Epidermal melanocyte (primary cell): ENCODE data around the gene PWWP2A.
"Not testable (repeated sequence)": the region's sequence is repeated elsewhere in the genome, so short reads cannot be mapped to it uniquely, and the experiment has no call there.

Source experiments
- DNase-seq: peaks from one replicate; pipeline ENCODE4 v3.0.0; 2011; ENCODE audit warnings: low spot score; ENCODE audit not compliant: insufficient read length

The PWWP2A gene

GRCh38 chr5:160079753-160080152, 39.5 kb downstream of the PWWP2A start:
- no peak for DNase-seq

- DNase-seq = no peak
These were observed 42.3 kb downstream of the PWWP2A start for GRCh38 chr5:160076997-160077396.

DNA sequence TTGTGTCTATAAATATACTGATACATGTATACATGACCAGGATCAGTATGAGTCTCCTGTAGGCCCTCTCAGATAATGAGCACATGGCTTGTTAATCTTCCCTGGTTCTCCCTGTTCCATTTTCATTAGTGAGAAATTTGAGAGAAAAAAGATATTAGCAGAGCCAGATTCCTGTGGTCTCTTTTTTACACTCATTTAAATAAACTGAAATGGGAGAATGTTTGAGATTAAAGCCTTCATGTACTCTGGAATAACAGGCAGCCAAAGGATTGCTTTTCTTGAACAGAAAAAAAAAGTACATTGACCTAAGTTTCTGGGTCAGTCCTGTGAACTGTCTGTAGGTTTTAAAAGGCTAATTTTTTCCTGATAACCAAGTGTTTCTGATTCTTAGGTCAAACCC, 44.2 kb downstream of the PWWP2A start:
- no peak for DNase-seq

GRCh38 chr5:160071916-160072315, 47.3 kb downstream of the PWWP2A start:
- DNase-seq = no peak

DNA sequence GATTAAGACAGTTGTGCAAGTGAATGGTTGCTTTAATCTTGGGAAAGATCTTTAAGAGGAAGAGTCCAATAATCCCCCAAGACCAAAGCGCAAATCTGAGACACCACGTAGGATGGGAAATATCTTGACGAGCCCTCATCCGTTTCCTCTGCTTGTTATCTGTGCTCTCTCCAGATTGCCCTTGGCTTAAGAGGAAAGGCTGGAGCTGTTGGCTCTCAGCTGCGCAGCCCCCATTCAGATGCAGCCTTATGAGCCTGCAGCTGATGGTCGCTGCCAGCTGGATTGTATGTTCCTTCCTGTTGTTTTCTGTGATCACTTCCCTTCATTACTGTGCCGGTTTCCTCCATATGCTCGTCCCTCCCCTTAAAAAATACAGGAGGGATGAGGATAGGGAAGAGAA, 47.7 kb downstream of the PWWP2A start:
- DNase-seq = no peak

DNA sequence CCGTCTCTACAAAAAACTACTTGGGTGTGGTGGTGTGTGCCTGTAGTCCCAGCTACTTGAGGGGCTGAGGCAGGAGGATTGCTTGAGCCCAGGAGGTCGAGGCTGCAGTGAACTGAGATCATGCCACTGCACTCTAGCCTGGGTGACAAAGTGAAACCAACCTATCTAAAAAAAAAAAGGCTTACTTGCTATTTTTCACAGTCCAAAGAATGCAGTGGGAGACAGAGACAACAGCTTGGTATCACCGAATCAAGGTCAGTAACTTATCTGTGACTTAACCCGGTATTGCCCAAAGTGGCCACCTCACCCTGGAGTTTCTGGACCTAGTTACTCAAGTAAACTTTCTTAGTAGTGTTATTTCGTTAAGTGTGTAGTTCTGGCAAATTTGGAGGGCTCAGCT, 50.1 kb downstream of the PWWP2A start:
- DNase-seq = not testable (repeated sequence)

DNA sequence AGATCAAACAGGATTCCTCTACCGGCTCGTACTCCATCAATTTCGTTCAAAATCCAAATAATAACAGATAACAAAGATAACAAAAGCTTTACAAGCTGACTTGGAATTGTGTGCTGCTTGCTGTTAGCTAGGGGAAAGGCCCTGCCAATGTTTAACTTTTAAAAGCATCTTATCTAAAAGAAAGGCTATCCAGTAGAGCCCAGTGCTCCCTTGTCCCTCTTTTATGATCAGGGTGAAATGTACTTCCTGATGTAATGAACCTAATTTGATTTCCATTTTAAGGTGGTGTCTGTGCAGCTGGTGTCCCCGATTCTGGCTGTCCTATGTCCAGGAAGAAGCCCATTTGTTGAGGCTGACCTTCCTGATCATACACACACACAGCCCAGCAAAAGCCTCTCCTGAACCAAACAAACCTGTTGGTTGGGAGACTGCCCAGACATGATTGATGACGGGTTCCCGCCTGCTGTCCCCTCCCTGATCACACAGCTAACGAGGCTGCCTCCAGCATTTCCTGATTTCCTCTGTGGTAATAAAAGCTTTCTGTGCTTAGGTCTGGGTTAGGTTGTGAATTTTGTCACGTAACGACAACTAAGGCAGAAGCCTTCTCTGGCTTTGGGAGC, 54.1 kb downstream of the PWWP2A start:
- DNase-seq = no peak

- no peak for DNase-seq
These were observed 54.8 kb downstream of the PWWP2A start for GRCh38 chr5:160064417-160064810.

DNA sequence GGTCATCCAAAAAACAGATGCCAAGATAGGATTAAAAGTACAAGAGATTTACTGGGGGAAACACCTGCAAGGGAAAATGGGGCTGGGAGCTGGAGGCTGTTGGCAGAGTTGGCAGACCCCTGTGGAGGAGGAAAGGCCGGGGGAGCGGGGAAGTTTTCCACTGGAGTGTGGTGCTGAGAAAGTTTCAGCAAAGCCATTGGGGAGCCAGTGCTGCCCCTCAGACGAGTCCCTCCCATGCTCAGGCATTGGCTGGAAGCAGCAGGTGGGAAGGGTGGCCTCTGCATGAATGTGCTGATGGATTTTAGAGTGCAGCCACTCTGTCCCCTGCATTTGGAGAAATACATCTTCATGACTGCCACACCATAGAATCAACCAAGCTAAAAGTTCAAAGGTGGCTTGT, 57.5 kb downstream of the PWWP2A start:
- no peak for DNase-seq

DNA sequence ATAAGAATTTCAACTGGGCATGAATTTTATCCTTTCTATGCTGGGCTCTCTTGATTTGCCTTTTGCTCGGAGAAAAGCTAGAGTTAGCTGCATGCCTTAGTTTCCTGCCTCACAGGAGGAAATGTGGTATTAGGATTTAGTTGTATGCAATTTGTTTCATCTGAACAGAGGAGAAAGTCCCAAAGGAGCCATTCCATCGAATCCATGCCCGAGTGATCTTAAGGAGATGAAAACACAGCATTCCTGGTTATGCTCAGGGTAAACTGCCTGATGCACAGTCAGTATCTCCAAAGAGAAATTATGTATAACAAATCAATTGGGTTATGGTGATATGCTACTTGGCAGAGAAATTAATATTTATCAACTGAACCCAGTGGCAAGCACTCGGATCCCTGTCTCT, 59.2 kb downstream of the PWWP2A start:
- no peak for DNase-seq

GRCh38 chr5:160057256-160057655, 62.0 kb downstream of the PWWP2A start:
- DNase-seq = no peak

DNA sequence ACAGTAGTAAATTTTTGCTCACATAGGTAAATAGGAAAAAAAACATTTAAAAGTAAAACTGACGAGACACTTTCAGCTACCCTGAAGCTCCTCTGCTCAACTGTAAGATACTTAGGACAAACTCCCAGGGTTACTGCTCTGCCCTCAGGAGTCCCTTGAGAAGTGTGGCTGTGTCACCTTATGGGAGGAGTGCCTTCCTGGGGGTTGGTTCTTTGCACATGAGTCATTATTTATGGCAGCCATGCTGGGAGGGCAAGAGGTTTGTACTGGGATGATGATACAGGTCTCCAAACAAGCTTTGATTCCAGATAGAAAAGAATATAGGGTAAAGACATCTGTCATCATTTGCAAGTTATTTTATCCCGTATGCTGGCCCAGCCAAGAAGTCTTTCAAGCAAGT, 64.4 kb downstream of the PWWP2A start:
- no peak for DNase-seq

GRCh38 chr5:160054047-160054446, 65.2 kb downstream of the PWWP2A start:
- no peak for DNase-seq

DNA sequence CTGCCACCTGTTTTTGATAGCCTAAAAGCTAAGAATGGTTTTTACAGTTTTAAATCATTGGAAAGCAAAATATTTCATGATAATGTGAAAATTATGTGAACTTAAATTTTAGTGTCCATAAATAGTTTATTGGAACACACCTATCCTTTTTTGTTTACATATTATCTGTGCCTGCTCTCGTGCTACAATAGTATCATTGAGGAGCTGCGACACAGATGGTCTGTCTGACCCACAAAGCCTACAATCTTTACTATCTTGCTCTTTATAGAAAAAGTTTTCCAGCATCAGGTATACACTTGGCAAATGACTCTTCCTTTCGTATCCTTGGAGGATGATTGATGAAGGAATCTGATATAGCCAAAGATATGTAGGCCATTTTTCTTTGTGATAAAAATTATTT, 70.2 kb downstream of the PWWP2A start:
- DNase-seq = no peak

GRCh38 chr5:160048131-160048530, 71.1 kb downstream of the PWWP2A start:
- DNase-seq = no peak

GRCh38 chr5:160047423-160047822, 71.8 kb downstream of the PWWP2A start:
- DNase-seq = no peak

DNA sequence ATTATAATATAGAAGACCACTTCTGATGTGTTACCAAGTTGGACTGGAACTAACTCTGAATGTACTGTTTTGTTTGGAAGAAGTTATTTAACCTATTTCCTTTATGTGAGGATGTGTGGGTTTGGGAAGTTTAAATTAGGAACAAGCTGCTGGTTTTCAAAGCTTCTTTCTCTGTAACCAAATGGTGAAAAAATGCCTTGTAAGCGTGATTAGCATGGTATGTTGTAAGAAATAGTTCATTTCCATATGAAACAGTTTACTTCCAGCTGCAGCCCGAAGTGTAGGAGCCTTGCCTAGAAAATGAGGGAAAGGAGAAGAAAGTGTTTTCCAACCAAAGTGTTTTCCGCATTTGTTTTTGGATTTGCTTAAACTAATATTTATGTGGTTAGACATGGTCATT, 74.3 kb downstream of the PWWP2A start:
- DNase-seq = no peak

DNA sequence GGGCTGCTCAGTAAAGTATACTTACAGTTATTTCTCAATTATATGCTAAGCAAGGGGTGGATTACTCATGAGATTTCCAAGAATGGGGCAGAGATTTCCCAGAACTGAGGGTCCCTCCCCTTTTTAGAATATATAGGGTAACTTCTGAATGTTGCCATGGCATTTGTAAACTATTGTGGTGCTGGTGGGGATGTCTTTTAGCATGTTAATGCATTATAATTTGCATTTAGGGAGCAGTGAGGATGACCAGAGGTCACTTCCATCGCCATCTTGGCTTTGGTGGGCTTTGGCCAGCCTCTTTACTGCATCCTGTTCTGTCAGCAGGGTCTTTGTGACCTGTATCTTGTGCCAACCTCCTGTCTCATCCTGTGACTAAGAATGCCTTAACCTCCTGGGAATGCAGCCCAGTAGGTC, 74.9 kb downstream of the PWWP2A start:
- no peak for DNase-seq

GRCh38 chr5:160042671-160043070, 76.6 kb downstream of the PWWP2A start:
- no peak for DNase-seq
